HG03469 (cell line): ENCODE measurements around the gene EMP2.
A peak's percentile ranks its signal among the peaks of the same experiment; 100 is the strongest.
"Not testable (repeated sequence)": the region's sequence is repeated elsewhere in the genome, so short reads cannot be mapped to it uniquely, and the experiment has no call there.

ENCODE experiments used
- ATAC-seq: cut with Tn5 transposase; IDR thresholded peaks from one replicate; pipeline ENCODE4 v1.9.1; 2021; ENCODE audit warnings: mild to moderate bottlenecking, moderate library complexity, moderate number of reproducible peaks; ENCODE audit not compliant: unreplicated experiment

Gene EMP2

DNA sequence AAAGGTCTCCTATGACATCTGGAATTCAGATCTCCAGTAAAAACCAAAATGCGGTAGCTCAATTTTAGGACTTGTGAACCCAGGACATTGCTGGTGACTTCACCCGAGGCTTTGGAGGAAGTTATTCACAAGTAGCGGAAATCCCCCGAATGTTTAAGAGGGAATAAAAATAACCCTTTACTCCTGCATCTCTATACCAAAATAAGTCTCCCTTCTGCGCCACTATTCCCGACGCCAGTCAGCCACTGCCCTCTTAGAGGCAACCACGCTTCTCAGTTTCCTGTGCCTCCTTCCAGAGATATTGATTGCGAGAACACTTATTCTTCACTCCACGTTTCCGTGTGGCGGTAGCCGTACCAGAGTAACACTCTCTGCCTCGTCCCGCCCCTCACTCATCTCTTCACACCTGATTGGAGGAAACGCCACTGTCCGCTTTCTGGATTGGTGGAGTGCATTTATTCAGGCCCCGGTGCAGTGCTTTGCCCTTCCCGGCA lies 27.4 kb downstream of the EMP2 start:
- ATAC-seq = peak; percentile 78

DNA sequence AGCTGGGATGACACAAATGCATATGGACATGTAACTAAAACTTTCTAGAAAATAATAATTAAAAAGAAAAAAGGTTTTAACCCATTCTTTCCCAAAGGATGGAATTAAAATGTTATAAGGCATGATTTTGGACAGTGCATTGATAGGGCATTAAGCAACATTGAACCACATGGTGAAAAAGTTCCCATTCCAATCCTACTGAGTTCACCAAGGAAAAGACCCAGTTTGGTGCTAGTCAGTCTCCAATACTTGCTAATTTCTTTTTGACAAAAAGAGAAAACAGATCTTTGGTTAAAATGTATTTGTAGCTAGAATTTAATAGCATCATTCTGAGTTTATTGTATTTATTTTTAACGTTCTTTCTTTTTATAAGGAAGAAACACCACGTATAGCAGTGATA lies 28.1 kb downstream of the EMP2 start:
- no peak for ATAC-seq

DNA sequence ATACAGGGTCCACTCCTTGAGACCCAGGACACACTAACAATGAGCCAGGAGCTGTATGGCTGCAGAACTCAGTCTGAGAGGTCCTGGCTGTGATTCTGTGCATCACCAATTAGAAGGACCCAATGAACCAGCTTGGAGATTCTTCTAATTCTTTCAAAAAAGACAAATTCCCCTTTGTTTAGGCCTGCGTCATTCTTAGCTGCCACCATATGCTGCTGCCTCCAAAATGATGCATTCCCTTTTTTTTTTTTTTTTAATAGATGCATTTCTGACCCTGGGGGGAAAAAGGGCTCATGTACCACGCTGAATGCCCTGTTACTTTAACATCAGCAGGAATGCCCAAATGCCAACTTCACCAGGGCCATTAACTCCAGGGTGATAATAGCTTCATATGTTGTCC lies 28.5 kb downstream of the EMP2 start:
- ATAC-seq = no peak

DNA sequence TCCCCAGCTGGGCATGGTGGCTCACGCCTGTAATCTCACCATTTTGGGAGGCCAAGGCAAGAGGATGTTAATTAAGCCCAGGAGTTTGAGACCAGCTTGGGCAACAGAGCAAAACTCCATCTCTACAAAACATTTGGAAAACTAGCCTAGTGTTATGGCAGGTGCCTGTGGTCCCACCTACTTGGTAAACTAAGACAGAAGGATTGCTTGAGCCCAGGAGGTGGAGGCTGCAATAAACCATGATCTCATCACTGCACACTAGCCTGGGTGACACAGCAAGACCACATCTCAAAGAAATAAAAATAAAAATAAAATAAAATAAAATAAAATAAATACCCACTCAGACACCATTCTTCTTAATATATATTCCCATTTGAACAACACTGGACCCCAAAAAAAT lies 32.0 kb downstream of the EMP2 start:
- no peak for ATAC-seq

DNA sequence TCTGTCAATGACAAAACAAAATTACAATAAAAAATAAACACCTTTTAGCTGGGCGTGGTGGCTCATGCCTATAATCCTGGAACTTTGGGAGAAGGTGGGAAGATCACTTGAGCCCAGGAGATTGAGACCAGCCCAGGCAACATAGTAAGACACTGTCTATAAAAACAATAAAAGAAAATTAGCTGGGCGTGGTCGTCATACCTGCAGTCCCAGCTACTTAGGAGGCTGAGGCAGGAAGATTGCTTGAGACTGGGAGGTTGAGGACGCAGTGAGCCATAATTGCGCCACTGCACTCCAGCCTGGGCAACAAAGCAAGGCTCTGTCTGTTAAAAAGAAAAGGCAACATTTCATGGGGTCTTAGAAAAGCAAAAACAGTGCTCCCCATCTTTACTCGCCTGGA lies 32.7 kb downstream of the EMP2 start:
- ATAC-seq = no peak

DNA sequence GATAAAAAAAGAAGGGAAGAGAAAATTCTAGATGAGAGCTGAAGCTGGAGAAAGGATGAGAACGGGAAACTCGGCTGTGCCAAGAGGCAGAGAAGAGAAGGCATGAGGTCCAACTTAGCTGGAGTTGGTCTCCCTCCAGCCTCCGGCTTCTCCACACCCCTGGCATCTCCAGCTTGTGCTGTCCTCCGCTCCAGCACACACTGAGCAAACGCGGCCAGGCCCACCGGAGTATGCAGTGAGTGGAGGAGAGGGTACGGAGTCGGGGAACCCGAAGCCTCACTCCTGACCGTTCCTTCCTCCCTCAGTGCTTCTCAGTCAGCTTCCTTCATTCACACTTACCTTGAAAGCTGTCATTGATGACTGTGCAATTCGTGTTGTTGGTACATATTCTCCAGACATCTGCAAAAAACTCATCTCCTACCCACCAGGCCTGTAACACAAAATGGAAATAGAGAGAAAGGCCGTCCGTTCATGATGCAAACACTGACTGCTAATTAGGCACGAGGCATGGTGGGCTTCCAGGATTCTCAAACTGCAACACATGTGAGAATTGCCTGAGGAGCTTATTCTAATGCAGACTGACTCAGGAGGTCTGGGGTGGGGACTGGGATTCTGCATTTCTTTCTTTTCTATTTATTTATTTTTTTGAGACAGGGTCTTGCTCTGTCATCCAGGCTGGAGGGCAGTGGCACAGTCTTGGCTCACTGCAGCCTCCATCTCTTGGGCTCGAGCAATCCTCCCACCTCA lies 37.0 kb downstream of the EMP2 start:
- no peak for ATAC-seq

DNA sequence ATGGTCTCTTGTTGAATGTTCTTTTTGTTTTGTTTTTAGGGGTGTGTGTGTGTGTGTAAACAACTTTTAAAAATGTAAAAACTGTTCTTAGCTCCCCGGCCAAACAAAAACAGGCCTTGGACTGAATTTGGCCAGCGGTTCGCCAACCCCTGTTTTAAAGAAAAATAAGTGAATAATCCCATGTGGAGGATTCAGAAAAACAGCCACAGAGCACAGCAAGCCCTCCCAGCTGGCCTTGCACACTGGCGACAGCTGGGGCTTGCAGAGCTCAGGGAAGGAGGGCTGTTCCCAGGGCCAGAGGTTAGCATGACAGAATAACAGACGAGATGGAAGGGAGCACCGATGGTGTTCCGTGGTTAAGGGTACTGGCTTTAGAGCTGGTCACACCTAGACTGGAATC lies 39.0 kb downstream of the EMP2 start:
- ATAC-seq = no peak

DNA sequence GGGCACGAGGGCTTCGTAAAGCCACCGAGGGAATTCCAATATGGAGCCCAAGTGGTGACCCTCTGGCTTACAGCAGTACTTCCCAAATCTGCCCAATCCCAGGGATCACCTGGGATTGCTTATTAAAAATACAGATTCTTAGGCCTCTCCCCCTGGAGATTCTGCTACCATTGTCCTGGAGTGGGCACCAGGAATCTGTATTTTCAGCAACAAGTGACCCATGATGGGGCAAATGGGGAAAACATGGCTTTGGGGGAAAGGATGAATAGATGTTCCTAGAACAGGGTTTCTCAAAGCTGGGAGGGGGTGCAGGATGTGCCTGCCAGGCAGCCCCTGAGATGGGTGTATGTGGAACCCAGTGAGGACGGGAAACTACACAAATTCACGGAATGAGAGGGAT lies 40.6 kb downstream of the EMP2 start:
- no peak for ATAC-seq

DNA sequence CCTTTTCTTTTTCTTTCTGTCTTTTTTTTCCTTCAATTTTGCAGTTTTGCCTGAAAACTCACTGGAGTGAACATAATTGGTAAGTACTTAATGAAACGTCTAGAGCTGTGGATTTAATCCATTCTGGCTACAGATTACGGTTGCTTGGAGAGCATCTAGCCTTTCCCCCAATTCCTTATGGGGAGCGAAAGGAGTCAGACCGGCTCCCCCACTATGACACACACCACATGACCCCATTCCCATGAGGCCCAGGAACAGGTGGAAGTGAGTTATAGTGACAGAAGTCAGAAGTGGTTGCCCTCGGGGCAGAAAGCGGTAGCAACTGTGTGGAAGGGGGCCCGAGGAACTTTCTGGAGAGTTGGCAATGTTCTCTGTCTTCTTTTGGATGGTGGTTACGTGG lies 41.2 kb downstream of the EMP2 start:
- ATAC-seq = no peak

DNA sequence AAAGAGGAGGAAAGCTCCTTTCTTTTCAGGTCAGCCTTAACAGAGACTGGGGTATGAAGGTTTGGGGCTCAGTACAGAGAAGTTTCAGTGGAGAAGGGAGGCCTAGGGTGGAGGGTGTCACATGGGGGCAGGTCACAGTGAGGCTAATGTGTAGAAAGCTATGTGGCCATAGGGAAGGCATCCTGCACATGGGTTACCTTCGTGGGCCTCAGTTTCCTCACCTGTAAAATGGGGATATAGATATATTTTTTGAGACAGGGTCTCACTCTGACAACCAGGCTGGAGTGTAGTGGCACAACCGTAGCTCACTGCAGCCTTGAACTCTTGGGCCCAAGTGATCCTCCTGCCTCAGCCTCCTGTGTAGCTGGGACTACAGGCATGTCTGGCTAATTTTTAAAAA lies 41.8 kb downstream of the EMP2 start:
- no peak for ATAC-seq

DNA sequence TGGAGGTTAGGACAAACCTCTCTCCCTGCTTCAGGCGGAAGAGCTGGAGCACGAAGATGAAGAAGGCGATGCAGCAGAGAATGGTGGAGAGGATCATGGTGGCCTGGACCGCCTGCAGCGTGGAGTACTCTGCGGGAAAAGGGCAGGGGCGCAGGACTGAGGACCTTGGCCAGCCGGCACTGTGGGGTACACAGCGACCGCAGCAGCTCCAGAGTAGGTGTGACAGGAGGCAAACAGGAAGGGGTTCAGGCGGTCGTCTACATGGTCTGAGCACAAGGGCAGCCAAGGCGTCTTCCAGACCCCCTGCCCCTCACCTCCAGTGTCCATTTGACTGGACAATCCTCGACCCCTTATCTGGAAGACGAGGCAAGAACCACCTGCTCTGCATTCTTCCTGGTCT lies 42.5 kb downstream of the EMP2 start:
- no peak for ATAC-seq

DNA sequence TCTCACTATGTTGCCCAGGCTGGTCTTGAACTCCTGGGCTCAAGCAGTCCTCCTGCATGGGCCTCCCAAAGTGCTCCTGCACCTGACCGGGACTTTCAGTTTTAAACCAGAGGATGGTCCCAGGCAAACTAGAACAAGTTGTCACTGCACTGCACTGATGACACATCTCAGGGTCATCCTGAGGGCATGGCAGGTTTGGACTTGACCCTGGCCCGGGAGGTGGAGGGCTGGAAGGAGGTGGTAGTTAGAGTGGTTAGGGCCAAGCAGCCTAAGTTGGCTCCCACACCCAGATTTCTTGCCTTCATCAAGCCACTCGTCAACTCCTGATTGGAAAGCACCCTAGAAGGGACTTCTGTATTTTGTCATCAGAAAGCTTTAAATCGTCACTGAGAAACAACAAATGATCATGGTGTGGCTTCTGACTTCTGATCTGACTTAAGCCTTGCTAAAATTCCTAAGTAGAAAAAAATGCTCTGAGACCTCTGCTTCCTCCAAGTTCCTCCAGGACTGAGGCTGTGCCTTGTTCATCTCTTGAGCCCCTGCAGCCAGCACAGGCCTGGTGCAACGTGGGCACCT lies 43.5 kb downstream of the EMP2 start:
- ATAC-seq = no peak

DNA sequence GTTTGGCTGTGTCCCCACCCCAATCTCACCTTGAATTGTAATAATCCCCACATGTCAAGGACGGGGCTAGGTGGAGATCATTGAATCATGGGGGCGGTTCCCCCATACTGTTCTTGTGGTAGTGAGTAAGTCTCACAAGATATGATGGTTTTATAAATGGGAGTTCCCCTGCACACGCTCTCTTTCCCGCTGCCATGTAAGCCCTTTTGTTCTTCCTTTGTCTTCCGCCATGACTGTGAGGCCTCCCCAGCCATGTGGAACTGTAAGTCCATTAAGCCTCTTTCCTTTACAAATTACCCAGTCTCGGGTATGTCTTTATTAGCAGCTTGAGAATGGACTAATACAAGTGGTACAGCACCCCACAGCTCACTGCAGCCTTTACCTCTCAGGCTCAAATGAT lies 44.1 kb downstream of the EMP2 start:
- not testable (repeated sequence) for ATAC-seq

DNA sequence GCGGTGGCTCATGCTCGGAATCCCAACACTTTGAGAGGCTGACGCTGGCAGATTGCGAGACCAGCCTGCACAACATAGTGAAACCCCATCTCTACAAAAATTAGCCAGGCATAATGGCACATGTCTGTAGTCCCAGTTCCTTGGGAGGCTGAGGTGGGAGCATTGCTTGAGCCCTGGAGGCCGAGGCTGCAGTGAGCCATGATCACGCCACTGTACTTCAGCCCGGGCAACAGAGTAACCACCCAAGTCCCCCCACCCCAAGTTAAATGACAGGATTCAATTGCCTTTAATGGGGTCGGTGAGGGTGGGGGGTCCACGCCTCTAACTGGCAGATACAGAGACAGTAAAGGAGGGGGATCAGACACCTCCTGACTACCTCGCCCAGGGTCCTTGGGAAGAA lies 44.9 kb downstream of the EMP2 start:
- no peak for ATAC-seq

DNA sequence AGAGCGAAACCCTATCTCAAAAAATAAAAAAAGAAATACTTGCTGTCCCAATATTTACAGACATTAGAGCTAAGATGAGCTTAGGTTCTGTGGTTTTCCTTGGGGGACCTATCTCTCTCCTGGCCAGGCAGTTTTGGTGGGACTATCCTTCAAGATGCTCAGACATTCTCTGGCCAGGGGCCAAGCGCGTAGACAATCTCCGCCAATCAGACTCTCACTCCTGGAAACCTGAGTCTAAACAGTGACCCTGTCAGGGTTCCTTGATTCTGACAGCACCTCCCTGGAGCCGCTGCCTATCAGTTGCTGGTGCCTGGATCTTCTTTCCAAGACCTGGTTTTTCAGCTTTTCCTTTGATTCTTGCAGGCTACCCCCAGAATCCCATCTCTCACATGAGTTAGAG lies 45.6 kb downstream of the EMP2 start:
- ATAC-seq = no peak

DNA sequence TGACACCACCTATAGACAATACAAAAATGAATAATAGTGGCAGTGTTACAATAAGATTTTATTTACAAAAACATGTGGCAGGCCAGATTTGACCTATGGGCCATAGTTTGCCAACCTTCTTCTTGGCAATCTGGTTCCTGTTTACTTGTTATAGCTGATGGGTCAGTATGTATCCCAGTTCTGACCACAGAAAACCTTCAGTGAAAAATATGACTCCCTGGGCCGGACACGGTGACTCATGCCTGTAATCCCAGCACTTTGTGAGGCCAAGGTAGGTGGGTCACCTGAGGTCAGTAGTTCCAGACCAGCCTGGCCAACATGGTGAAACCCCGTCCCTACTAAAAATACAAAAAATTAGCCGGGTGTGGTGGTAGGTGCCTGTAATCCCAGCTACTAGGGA lies 46.8 kb downstream of the EMP2 start:
- ATAC-seq = not testable (repeated sequence)

DNA sequence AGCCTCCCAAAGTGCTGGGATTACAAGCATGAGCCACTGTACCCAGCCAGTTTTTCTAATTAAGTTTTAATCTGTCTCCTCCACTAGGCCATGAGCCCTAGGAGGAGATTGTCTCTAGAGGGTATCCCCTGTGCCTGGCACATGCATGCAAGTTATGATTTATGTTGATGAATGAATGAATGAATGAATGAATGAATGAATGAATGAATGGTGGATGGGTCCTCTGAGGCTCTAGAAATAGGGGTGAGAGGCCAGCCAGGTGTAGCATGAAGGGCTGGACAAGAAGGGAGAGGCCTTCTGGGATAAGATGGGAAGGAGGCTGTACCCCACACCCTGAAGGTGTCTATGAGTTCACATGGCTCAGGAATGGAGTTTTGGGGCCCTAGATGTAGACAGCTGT lies 48.8 kb downstream of the EMP2 start:
- ATAC-seq = no peak

DNA sequence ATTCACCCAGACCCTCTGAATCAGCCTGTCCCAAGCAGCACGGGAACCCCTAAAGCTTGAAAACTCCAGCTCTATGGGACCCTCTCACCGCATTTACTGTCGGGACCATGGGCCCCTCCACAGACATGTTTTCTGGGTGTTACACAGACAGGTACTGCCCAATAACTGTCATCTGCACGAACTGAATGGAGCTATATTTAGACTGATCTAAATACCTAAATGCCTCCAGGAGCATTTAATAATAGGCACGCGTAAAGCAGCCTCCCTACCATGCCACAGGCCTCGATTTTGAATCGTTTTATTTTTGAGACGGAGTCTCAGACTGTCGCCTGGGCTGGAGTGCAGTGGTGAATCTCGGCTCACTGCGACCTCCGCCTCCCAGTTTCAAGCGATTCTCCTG lies 49.7 kb downstream of the EMP2 start:
- no peak for ATAC-seq

DNA sequence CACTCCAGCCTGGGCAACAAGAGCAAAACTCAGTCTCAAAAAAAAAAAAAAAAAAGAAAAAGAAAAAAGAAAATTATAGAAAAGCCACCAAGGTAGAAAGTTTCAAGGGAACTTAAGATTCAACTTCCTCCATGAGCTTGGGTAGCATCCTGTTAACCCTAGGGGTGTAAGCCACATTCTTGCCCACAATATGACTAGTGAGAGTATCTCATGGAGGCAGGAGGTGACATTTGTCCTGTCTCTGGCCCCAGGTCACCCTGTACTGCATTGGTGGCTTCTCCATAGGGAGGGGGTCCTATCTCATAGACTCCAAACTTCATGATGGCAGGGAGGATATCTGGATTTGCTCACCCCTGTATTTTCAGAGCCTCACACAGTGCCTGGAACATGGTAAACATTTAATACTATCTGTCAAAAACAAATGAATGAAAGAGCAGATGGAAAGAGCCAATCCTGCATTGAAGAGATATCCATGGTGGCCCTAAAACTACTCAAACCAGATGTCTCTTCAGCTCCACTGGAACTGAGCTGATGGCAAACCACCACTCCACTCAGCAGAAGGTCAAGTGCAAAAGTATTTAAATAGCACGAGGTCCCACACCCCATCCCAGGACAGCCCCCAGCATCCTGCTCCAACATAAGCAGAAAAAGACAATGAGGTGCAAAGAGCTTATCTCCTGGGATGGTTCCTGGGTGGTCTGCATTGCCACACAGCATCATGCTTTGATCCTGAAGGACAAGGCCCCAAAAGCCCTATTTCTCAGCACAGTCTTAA lies 50.3 kb downstream of the EMP2 start:
- no peak for ATAC-seq

DNA sequence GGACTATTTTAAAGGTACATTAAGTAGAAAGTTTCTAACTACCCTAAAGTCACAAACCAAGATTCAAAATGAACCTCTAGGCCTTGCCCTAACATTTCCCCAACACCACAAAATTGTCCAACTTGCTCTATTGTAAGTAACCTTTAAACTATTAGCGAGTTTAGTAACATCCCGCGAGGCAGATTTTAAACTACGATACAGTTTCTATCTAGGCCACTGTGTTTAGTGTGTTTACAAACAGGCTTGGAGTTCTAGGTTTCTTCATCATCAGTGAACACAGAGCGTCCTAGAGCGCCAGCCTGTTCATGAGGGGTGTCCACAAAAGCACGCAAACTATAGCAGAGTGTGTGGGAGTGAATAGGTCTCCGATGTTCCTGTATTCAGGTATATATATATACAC lies 51.8 kb downstream of the EMP2 start:
- ATAC-seq = no peak

DNA sequence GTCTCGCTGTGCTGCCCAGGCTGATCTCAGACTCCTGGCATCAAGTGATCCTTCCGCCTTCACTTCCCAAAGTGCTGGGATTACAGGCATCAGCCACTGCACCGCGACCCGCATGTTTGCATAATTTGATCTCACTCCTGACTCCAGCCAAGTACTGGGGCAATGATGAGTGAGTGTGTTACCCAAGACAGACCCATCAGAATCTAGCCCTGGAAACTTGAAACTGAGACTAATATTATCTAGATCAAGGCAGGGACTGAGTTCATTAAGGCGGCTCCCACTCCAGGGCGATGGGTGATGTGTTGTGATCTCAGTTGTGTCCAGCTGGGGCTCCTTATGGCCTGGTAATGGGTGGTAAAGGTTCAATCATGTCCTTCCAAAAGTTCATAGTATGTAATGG lies 53.4 kb downstream of the EMP2 start:
- ATAC-seq = no peak

DNA sequence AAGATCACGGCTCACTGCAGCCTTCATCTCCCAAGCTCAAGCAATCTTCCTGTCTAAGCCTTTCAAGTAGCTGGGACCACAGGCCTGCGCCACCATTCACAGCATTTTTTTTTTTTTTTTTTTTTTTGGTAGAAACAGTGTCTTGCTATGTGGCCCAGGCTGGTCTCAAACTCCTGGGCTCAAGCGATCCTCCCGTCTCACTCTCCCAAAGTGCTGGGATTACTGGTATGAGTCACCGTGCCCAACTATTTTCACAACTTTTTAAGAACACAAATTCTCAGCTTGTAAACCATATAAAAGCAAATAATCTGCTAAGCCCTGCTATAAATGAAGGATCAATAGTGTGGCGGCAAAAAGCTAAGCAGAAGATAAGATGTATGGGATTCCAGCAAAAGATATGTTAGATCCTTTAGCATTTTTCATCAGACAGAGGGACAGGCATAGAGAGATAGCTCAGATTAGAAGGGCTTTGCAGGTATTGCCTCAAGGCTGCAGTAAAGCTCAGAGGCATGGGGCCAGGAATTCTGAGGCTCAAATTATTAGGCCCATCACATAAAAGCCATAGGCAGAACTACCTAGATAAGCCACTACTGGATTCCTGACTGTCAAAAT lies 55.1 kb downstream of the EMP2 start:
- no peak for ATAC-seq
